GM19351 (cell line): ENCODE measurements around the gene IL10RA.
A peak's percentile ranks its signal among the peaks of the same experiment; 100 is the strongest.

Source experiments
- ATAC-seq: cut with Tn5 transposase; IDR thresholded peaks from one replicate; pipeline ENCODE4 v1.9.1; 2021; ENCODE audit warnings: mild to moderate bottlenecking, moderate library complexity; ENCODE audit not compliant: unreplicated experiment

IL10RA gene

DNA sequence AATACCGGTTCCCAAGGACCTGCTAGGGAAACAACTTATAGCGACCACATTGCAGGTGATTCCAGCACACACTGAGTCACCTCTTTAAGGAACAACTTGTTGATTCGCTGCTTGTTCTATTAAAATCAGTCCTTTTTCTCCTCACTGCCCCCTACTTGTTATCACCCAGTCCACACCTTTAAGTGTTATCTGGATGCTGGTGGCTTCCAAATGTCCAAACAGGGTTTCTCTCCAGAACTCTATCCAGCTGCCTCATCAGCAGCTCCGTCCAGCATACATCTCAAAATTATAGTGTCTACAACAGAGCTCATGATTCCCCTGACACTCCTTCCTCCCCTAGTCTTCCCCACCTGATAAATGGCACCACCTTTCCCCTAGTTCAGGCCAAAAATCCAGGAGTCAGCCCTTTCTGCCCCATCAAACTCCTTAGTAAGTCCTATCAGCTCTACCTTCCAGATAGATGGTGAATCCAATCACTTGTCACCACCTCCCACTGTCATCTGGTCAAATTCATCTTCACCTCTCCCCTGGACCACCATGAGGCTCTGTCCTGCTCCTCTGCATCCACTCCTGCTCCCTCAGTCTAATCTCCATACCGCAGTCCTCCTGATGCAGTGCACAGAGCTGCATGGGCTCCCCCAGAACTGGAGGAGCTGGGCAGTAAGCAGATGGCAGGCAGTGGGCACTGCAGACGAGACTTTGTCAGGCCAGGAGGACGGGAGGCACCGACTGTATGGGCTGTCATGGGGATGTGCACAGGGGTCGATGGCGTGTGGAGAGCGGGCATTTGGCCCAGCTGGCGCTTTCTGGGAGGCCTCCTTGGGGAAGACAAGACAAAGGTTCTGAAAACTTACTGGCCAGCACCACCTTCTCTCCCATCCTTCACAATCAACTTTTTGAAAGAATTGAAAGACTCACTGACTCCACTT lies 19.3 kb downstream of the IL10RA start:
- ATAC-seq: no peak

DNA sequence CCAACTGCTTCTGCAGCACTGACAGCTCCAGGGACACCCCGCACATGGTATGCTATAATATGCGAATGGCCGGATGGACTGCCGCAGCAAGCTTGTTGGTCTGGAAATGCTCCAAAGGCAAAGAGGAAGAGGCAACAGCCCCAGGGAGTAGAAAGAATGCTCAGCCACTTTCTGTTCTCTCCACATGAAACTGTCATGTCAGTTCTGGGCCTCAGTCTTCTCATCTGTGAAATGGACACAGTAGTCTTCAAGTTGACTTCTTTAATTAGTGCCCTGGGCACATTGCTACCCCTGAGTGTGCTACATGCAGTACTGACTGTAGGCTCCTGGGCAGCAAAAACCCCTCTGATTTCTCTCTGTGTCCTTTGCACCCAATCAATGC lies 19.9 kb downstream of the IL10RA start:
- no peak for ATAC-seq

DNA sequence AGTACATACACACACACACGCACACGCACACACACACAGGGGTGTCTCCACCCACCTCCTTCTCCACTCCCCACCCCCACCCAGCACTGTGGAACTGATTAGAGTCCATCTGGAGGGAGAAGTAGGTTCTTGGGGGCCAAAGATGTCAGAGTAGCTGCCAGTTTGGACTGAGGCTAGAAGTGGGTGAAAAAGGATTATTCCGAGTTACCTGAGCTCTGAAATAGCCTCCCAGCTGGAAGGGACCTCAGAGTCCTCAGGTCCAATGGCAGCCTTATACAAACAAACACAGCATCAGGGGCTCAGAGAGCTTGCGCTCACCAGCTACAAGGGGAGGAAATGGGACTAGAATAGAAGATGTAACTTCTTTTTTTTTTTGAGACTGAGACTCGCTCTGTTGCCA lies 20.8 kb downstream of the IL10RA start:
- no peak for ATAC-seq

DNA sequence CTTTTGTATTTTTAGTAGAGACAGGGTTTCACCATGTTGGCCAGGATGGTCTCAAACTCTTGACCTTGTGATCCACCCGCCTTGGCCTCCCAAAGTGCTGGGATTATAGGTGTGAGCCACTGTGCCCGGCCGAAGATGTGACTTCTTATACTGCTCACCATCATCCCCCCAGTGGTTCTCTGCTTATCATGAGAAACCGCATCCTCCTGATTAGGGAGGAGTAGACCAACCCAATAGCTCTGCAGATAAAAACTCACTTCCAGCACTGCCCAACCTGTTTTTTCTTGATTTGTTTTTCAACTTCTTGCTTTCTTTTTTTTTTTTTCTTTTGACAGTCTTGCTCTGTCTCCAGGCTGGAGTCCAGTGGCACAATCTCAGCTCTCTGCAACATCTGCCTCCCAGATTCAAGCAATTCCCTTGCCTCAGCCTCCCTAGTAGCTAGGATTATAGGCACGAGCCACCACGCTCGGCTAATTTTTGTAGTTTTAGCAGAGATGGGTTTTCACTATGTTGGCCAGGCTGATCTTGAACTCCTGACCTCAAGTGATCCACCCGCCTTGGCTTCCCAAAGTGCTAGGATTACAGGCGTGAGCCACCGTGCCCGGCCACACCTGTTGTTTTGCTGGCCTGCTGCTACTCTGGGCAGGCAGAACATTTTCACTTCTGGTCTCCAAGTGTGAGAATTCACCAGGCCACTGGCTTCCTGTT lies 21.5 kb downstream of the IL10RA start:
- ATAC-seq: peak; percentile 39

DNA sequence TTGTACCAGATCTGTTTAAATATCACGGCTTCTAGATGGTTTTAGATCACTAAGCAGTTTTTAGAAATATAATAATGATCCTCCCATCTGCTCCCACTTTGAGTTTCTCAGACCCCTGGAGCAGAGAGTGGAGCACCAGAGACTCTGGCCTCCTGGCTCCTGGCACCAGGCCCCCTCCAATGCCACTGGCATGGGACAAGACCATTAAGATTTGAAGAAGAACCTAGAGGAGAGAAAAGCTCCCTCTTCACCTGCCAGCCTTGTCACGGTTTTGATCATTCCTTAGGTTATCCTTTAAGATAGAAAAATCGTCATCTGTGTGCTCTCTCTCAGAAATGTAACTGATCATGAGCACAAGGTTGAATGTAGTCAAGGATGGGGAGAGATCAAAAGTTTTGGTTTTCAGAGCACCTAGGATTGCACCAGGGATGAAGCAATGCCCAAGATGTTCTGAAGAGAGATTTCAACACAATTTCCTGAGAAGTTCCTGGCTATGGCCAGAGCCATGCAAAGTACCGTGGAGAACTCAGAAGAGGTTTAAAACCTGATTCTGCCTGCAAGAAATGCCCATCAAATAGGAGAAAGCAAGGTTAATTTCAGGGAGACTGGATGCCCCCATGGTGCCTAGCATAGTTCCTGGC lies 22.2 kb downstream of the IL10RA start:
- ATAC-seq: no peak

- ATAC-seq: no peak
Observed at GRCh38 chr11:118009864-118010737, 23.9 kb downstream of the IL10RA start.

DNA sequence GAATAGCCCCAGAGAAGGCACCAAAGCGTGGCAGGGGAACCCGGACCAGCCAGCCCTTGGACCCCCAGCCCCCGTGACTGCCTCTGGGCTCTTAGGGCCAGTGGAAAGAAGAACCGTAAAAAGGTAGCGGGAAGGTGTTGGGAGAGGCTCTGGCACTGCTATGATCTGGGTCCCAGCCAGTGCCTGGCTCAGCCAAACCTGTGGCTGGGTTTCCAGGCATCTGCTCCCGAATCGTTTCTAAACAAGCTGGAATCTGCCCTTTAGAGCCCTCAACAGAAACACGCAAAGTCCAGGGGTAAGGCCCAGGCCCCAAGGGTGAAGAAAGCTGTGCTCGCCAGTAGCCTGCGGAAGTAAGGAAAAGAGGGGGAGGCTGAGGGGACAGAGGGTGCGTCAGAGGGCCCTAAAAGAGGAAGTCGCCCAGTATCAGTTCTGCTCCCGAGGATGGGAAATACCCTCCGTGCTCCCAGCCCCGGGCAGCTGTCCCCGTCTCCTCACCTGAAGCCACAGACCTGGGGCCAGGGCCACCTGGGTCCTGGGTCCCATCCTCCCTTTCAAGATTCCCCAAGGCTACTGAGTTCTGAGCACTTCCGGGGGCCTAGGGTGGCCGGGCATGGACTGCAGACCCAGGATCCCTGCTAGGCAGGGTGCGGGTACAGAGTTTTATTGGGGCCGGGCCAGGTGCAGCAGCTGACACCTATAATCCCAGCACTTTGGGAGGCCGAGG lies 24.7 kb downstream of the IL10RA start:
- ATAC-seq: peak; percentile 80

- ATAC-seq: no peak
Observed at GRCh38 chr11:118012083-118012669, 26.0 kb downstream of the IL10RA start.

- no peak for ATAC-seq
Observed at GRCh38 chr11:118014022-118014421, 27.8 kb downstream of the IL10RA start.

- ATAC-seq: no peak
Observed at GRCh38 chr11:118015385-118015841, 29.2 kb downstream of the IL10RA start.

GRCh38 chr11:118016104-118016503 lies 29.9 kb downstream of the IL10RA start:
- no peak for ATAC-seq

GRCh38 chr11:118017111-118017510 lies 30.9 kb downstream of the IL10RA start:
- ATAC-seq: no peak

DNA sequence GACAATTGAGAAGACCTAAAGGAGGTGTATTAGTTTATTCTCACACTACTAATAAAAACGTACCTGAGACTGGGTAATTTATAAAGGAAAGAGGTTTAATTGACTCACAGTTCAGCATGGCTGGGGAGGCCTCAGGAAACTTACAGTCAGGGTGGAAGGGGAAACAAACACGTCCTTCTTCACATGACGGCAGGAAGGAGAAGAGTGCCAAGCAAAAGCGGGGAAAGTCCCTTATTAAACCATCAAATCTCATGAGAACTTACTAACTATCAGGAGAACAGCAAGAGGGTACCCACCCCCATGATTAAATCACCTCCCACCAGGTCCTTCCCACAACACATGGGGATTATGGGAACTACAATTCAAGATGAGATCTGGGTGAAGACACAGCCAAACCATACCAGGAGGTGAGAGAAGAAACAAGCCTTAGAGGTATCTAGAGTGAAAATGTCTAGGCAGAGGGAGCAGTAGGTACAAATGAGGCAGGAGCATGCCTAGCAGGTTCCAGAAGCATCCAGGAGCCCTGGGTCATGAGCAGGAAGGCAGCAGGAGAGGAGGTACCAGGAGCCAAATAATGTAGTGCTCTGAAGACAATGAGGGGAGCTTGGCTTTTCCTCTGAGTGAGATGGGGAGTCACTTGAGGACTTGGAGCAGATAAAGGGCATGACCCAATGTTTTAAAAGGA lies 31.6 kb downstream of the IL10RA start:
- ATAC-seq: no peak

GRCh38 chr11:118018401-118018800 lies 32.2 kb downstream of the IL10RA start:
- ATAC-seq: no peak

- no peak for ATAC-seq
Observed at GRCh38 chr11:118021146-118021545, 35.0 kb downstream of the IL10RA start.

GRCh38 chr11:118027694-118028093 lies 41.5 kb downstream of the IL10RA start:
- ATAC-seq: no peak

DNA sequence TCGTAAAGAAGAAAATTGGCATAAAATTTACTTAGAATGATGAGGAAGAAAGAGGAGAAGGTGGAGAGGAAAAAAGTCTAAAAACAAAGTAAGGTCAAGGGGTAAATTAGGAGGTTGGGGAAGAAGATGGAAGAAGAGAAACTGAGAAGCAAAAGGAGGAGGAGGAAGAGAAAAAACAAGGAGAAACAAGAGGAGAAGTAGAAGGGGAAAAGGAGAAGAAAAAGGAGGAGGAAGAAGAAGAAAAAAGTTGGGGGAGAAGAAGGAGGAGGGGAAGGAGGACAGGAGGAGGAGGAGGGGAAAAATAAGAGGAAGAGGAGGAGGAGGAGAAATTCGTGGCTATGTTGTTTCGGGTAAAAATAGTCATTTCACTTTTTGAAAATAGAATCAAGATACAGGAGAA lies 42.4 kb downstream of the IL10RA start:
- ATAC-seq: no peak

- no peak for ATAC-seq
Observed at GRCh38 chr11:118033443-118033842, 47.2 kb downstream of the IL10RA start.

- ATAC-seq: no peak
Observed at GRCh38 chr11:118042141-118042540, 55.9 kb downstream of the IL10RA start.
